OCI-LY3 (cell line): Measurements from ENCODE around the gene SMC1B.

Source experiments
- H2AFZ ChIP-seq: fragments of 200-600, 300-600 bp; shearing (Covaris generic); 2 replicates; pipeline ENCODE4 v1.6.0; 2014; ENCODE audit warnings: antibody characterized with exemption, low read depth, low read length
- H3K27ac ChIP-seq: fragments of 200-600, 300-600 bp; sonication (generic); 2 replicates; pipeline ENCODE4 v1.5.1; 2014; ENCODE audit warnings: mild to moderate bottlenecking, low read length, moderate library complexity, mixed read lengths
- H3K27me3 ChIP-seq: fragments of 200-600, 300-600 bp; sonication (generic); 2 replicates; pipeline ENCODE4 v1.6.1; 2014; ENCODE audit warnings: low read depth, low read length, mixed read lengths
- H3K36me3 ChIP-seq: fragments of 200-600, 300-600 bp; sonication (generic); replicated peaks from 2 replicates; pipeline ENCODE3; 2014; ENCODE audit warnings: low read depth, low read length, mixed read lengths
- H3K4me1 ChIP-seq: fragments of 300-600, 200-600 bp; sonication (generic); 2 replicates; pipeline ENCODE4 v1.6.1; 2014; ENCODE audit warnings: low read length, mixed read lengths
- H3K4me2 ChIP-seq: fragments of 200-600, 300-600 bp; sonication (generic); 2 replicates; pipeline ENCODE4 v1.6.1; 2014; ENCODE audit warnings: low read length, mixed read lengths
- H3K4me3 ChIP-seq: fragments of 300-600, 200-600 bp; sonication (generic); 2 replicates; pipeline ENCODE4 v1.5.1; 2014; ENCODE audit warnings: antibody characterized with exemption, mild to moderate bottlenecking, low read length, moderate library complexity
- H3K79me2 ChIP-seq: fragments of 300-600, 200-600 bp; shearing (Covaris generic); 2 replicates; pipeline ENCODE4 v1.6.1; 2014; ENCODE audit warnings: mild to moderate bottlenecking, low read length, mixed read lengths
- H3K9ac ChIP-seq: fragments of 300-600, 200-600 bp; shearing (Covaris generic); 2 replicates; pipeline ENCODE4 v1.6.0; 2014; ENCODE audit warnings: mild to moderate bottlenecking, low read length, moderate library complexity
- H3K9me3 ChIP-seq: fragments of 200-600, 300-600 bp; shearing (Covaris generic); 2 replicates; pipeline ENCODE4 v1.6.1; 2014; ENCODE audit warnings: low read length, mixed read lengths; ENCODE audit not compliant: insufficient read depth
- H4K20me1 ChIP-seq: fragments of 200-600, 300-600 bp; sonication (generic); 2 replicates; pipeline ENCODE4 v1.6.1; 2016; ENCODE audit warnings: low read length, mixed read lengths; ENCODE audit not compliant: insufficient read depth
- EZH2phosphoT487 ChIP-seq: fragments of 200-600 bp; shearing (Covaris generic); IDR thresholded peaks from 2 replicates; pipeline ENCODE4 v1.6.1; 2018; ENCODE audit warnings: antibody characterized with exemption, mixed run types, low read depth
- TF ChIP-seq, protein P1 (sequence below): fragments of 200-600, 300-600 bp; sonication (generic); IDR thresholded peaks from 2 replicates; pipeline ENCODE4 v1.5.1; 2014; ENCODE audit warnings: antibody characterized with exemption, low read length, low read depth

The SMC1B gene

DNA sequence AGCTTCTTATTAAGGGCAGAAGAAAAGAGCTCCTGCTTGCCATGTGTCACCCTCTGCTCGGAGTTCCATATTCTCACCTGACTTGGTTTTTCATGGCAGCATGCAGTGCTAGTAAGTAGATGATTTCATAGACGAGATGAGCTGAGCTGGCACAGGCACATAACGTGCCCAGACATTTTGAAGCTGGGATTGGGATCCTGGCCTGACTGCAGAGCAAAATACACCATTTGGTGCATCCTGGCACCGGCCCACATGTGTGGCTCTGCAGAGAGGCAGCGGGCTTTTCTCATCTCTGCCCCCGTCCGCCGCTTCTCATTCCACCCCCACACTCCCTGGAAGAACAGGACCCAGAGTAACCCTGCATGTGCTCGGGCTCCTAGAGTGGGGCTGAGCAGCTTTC is 78.9 kb downstream of the SMC1B start:
- Histone ChIP-seq H3K4me3 (no peak overlapping the region), H3K9ac (no peak overlapping the region), H4K20me1 (peaks cover 6% of the 10 kb centered on the region; the same call in 1 of the 2 replicates), H2AFZ (no peak overlapping the region), H3K79me2 (no peaks in the 10 kb centered on the region), H3K27ac (no peak overlapping the region), H3K4me2 (no peak overlapping the region), H3K4me1 (no peaks in the 10 kb centered on the region), H3K9me3 (no peaks in the 10 kb centered on the region), H3K27me3 (no peaks in the 10 kb centered on the region), H3K36me3 (peaks cover 76% of the 10 kb centered on the region)
- TF ChIP-seq, protein P1, sequence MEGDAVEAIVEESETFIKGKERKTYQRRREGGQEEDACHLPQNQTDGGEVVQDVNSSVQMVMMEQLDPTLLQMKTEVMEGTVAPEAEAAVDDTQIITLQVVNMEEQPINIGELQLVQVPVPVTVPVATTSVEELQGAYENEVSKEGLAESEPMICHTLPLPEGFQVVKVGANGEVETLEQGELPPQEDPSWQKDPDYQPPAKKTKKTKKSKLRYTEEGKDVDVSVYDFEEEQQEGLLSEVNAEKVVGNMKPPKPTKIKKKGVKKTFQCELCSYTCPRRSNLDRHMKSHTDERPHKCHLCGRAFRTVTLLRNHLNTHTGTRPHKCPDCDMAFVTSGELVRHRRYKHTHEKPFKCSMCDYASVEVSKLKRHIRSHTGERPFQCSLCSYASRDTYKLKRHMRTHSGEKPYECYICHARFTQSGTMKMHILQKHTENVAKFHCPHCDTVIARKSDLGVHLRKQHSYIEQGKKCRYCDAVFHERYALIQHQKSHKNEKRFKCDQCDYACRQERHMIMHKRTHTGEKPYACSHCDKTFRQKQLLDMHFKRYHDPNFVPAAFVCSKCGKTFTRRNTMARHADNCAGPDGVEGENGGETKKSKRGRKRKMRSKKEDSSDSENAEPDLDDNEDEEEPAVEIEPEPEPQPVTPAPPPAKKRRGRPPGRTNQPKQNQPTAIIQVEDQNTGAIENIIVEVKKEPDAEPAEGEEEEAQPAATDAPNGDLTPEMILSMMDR, result no peak
- TF ChIP-seq EZH2phosphoT487, result no peak

DNA sequence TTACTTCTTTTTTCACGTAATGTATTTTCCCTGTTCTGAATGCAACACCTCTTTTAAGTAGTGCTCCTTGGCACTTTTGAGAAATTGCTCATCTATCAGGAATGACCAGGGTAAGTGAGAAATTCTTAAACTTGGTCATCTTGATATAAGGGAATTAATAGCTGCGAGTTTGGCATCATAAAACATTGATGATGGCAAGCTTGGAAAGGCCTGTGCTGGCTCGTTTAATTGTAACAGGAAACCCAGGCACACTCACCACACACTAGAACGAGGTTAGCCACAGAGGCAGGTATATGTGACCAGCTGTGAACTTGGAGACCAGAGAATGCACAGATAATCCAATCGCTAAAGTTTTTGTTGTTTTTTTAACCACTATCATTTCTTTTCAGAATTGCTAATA is 79.3 kb downstream of the SMC1B start:
- H3K36me3 ChIP-seq, result peaks cover 79% of the 10 kb centered on the region
- peaks cover 6% of the 10 kb centered on the region; the same call in 1 of the 2 replicates for H4K20me1 ChIP-seq
- H3K4me2 ChIP-seq, result no peak overlapping the region
- no peaks in the 10 kb centered on the region for H3K27me3 ChIP-seq
- H2AFZ ChIP-seq, result no peak overlapping the region
- no peak for TF ChIP-seq EZH2phosphoT487
- TF ChIP-seq, protein P1, result no peak
- H3K9ac ChIP-seq, result no peak overlapping the region
- H3K9me3 ChIP-seq, result no peaks in the 10 kb centered on the region
- H3K4me3 ChIP-seq, result no peak overlapping the region
- H3K79me2 ChIP-seq, result no peaks in the 10 kb centered on the region
- H3K4me1 ChIP-seq, result no peaks in the 10 kb centered on the region
- no peak overlapping the region for H3K27ac ChIP-seq

DNA sequence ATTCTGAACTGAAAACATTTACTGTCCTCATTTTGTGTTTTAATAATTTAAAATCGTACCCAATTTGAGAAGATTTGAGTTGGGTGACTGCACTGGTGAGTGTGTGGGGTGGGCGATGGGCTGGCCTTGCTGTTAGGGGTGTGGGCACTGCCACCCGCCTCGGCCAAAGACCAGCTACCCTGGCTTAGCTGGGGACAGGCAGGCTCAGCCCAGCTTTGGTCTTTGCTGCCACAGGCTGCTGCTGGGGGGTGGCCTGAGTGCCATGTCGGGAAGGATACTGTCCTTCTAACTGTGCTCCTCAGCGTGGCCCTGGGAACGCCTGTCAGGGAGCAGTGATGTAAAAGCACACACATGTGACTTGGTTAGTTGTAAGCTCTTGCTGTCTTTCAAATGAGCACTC is 81.4 kb downstream of the SMC1B start:
- Histone ChIP-seq H3K9ac (no peak overlapping the region), H3K4me2 (no peak overlapping the region), H3K4me1 (no peaks in the 10 kb centered on the region), H3K79me2 (no peaks in the 10 kb centered on the region), H3K4me3 (no peak overlapping the region), H3K9me3 (no peaks in the 10 kb centered on the region), H4K20me1 (peaks cover 6% of the 10 kb centered on the region; the same call in 1 of the 2 replicates), H2AFZ (no peak overlapping the region), H3K27ac (no peak overlapping the region), H3K27me3 (no peaks in the 10 kb centered on the region), H3K36me3 (peaks cover 81% of the 10 kb centered on the region)
- TF ChIP-seq EZH2phosphoT487, result no peak
- TF ChIP-seq, protein P1, result no peak

DNA sequence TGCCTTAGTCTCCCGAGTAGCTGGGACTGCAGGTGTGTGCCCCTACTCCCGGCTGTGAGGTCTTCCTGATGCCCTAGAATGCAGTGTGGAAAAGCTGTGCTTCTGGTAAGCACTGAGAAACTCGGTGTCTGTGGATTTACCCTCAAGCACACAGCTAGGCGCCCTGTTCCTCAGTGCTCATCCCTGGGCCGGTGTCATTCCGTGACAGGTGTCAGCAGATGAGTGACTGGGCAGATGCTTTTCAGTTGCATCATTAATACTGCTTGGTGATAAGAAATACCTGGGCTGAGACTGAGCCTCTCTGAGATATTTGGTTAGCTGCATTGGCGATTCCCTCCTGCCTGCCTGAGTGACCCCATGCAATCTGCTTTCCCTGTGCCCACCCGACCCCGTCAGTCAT is 81.9 kb downstream of the SMC1B start:
- no peak overlapping the region for H3K4me2 ChIP-seq
- no peaks in the 10 kb centered on the region for H3K27me3 ChIP-seq
- H4K20me1 ChIP-seq, result peaks cover 6% of the 10 kb centered on the region; the same call in 1 of the 2 replicates
- no peaks in the 10 kb centered on the region for H3K9me3 ChIP-seq
- no peak overlapping the region for H3K27ac ChIP-seq
- H3K79me2 ChIP-seq, result no peaks in the 10 kb centered on the region
- no peak overlapping the region for H2AFZ ChIP-seq
- H3K4me3 ChIP-seq, result no peak overlapping the region
- no peaks in the 10 kb centered on the region for H3K4me1 ChIP-seq
- TF ChIP-seq, protein P1, result no peak
- TF ChIP-seq EZH2phosphoT487, result no peak
- peaks cover 78% of the 10 kb centered on the region for H3K36me3 ChIP-seq
- H3K9ac ChIP-seq, result no peak overlapping the region
